Measurements from ENCODE around the gene ZC3H10. TPM values are rescaled to one million over a fixed set of nuclear protein-coding genes. Genes with fewer than 3 reads are reported as not detected.

ZC3H10 gene
- total and polyA plus RNA-seq, 2 of the 13 experiments (the other 11 are each of a cell fraction or from before 2014, with no cell fraction given): 0.70 to 2.3 TPM

DNA sequence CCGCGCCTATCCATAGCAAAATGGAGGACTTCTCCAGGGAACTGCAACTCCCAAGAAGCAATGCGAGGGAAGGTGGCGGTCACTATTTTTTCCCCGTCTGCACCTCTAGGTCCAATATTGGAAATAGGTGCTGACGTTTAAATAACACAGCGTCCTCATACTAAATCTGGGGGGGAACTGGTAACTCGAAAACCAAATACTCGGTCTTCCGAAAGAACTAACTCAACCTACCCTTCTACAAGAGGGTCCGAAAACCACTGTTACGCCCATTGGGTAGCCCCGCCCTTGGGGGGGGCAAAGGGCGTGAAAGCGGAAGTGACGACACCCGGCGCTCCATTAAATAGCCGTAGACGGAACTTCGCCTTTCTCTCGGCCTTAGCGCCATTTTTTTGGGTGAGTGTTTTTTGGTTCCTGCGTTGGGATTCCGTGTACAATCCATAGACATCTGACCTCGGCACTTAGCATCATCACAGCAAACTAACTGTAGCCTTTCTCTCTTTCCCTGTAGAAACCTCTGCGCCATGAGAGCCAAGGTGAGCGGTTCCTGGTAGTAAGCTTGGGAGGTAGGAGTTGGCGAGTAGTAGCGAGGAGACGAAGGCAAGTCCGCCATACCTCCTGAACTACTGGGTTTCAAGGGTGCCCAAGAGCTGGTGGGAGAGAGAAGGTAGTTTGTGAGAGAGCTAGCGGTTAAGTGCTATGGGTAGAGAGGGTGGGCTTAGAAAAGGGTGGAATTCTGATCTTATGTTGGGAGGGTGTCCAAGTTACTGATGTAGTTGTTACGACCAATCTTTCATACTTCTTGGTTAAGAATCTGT is 1.6 kb upstream of the ZC3H10 start, which contains the start of gene RPL41 (continued):
- TF ChIP-seq CREM (IDR thresholded peaks at IDR 0.05) (peak; percentile 98), CREM (CRISPR knock-in tag; IDR thresholded peaks at IDR 0.05) (peak; percentile 51; the same call in 1 of the 2 replicates), MEF2D (CRISPR knock-in tag; IDR thresholded peaks at IDR 0.05) (peak; percentile 83; the same call in 1 of the 2 replicates), DMAP1 (CRISPR knock-in tag; IDR thresholded peaks at IDR 0.05) (peak; percentile 95), ZNF598 (CRISPR knock-in tag; IDR thresholded peaks at IDR 0.05; ENCODE audit: borderline replicate concordance) (no peak), ZFY (CRISPR knock-in tag; IDR thresholded peaks at IDR 0.05) (peak; percentile 80), STAG1 (CRISPR knock-in tag; IDR thresholded peaks at IDR 0.05) (no peak; the same call in 1 of the 2 replicates), FLYWCH1 (CRISPR knock-in tag; IDR thresholded peaks at IDR 0.05) (no peak), FOXO1 (CRISPR knock-in tag; IDR thresholded peaks at IDR 0.05) (no peak), KLF16 (CRISPR knock-in tag; IDR thresholded peaks at IDR 0.05) (peak in 1 of 2 experiments; percentile 94; a peak in 2 of 4 replicates), ZNF782 (CRISPR knock-in tag; IDR thresholded peaks at IDR 0.05; ENCODE audit: borderline replicate concordance) (0 out of 2 replicates have a peak, but pooled peaks have one; percentile 32), CEBPB (IDR thresholded peaks at IDR 0.05; ENCODE audit: borderline replicate concordance, low read depth, low read length) (no peak), ZNF160 (CRISPR knock-in tag; IDR thresholded peaks at IDR 0.05) (peak; percentile 83; the same call in 1 of the 2 replicates), SIN3B (IDR thresholded peaks at IDR 0.05; ENCODE audit: low read length) (peak; percentile 64; the same call in 1 of the 2 replicates), ARNT2 (CRISPR knock-in tag; IDR thresholded peaks at IDR 0.05; ENCODE audit: low read depth) (peak; percentile 71; the same call in 1 of the 2 replicates), ZBTB1 (CRISPR knock-in tag; IDR thresholded peaks at IDR 0.05; ENCODE audit: borderline replicate concordance) (peak; percentile 38; the same call in 1 of the 2 replicates), SRSF4 (IDR thresholded peaks at IDR 0.05; ENCODE audit: low read depth, low read length, poor library complexity, severe bottlenecking) (no peak), RFXANK (CRISPR knock-in tag; IDR thresholded peaks at IDR 0.05) (peak; percentile 69; the same call in 1 of the 2 replicates), NFRKB (IDR thresholded peaks at IDR 0.05) (peak; percentile 87)
- TF ChIP-seq, protein P1, sequence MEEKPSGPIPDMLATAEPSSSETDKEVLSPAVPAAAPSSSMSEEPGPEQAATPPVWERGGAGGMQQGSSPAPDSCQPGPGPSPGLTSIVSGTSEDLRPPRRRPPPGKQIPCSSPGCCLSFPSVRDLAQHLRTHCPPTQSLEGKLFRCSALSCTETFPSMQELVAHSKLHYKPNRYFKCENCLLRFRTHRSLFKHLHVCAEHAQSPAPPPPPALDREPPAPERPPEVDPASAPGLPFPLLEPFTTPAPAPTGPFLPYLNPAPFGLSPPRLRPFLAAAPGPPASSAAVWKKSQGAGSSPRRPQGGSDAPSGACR (CRISPR knock-in tag; IDR thresholded peaks at IDR 0.05): peak; percentile 45; the same call in 1 of the 2 replicates
- TF ChIP-seq, protein P2, sequence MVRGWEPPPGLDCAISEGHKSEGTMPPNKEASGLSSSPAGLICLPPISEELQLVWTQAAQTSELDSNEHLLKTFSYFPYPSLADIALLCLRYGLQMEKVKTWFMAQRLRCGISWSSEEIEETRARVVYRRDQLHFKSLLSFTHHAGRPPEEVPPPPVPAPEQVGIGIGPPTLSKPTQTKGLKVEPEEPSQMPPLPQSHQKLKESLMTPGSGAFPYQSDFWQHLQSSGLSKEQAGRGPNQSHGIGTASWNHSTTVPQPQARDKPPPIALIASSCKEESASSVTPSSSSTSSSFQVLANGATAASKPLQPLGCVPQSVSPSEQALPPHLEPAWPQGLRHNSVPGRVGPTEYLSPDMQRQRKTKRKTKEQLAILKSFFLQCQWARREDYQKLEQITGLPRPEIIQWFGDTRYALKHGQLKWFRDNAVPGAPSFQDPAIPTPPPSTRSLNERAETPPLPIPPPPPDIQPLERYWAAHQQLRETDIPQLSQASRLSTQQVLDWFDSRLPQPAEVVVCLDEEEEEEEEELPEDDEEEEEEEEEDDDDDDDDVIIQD (CRISPR knock-in tag; IDR thresholded peaks at IDR 0.05; ENCODE audit: low read depth): peak; percentile 52
- TF ChIP-seq, protein P3, sequence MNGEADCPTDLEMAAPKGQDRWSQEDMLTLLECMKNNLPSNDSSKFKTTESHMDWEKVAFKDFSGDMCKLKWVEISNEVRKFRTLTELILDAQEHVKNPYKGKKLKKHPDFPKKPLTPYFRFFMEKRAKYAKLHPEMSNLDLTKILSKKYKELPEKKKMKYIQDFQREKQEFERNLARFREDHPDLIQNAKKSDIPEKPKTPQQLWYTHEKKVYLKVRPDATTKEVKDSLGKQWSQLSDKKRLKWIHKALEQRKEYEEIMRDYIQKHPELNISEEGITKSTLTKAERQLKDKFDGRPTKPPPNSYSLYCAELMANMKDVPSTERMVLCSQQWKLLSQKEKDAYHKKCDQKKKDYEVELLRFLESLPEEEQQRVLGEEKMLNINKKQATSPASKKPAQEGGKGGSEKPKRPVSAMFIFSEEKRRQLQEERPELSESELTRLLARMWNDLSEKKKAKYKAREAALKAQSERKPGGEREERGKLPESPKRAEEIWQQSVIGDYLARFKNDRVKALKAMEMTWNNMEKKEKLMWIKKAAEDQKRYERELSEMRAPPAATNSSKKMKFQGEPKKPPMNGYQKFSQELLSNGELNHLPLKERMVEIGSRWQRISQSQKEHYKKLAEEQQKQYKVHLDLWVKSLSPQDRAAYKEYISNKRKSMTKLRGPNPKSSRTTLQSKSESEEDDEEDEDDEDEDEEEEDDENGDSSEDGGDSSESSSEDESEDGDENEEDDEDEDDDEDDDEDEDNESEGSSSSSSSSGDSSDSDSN (CRISPR knock-in tag; IDR thresholded peaks at IDR 0.05): peak; percentile 42; the same call in 1 of the 2 replicates
- TF ChIP-seq, protein P4, sequence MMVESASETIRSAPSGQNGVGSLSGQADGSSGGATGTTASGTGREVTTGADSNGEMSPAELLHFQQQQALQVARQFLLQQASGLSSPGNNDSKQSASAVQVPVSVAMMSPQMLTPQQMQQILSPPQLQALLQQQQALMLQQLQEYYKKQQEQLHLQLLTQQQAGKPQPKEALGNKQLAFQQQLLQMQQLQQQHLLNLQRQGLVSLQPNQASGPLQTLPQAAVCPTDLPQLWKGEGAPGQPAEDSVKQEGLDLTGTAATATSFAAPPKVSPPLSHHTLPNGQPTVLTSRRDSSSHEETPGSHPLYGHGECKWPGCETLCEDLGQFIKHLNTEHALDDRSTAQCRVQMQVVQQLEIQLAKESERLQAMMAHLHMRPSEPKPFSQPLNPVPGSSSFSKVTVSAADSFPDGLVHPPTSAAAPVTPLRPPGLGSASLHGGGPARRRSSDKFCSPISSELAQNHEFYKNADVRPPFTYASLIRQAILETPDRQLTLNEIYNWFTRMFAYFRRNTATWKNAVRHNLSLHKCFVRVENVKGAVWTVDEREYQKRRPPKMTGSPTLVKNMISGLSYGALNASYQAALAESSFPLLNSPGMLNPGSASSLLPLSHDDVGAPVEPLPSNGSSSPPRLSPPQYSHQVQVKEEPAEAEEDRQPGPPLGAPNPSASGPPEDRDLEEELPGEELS (CRISPR knock-in tag; IDR thresholded peaks at IDR 0.05): no peak

Data from HepG2 (cell line).